Endothelial cell of umbilical vein (primary cell): Measurements from ENCODE around the gene ABCD3.

Source experiments
- EZH2 ChIP-seq: IDR thresholded peaks from 2 replicates; pipeline ENCODE4 v1.6.1; 2012; ENCODE audit warnings: borderline replicate concordance, low read depth, mild to moderate bottlenecking, moderate library complexity, low read length, inconsistent platforms; ENCODE audit not compliant: severe bottlenecking
- FOS ChIP-seq: IDR thresholded peaks from 2 replicates; pipeline ENCODE4 v1.6.1; 2011; ENCODE audit warnings: mild to moderate bottlenecking, low read length, moderate library complexity, borderline replicate concordance; ENCODE audit not compliant: insufficient read depth
- GATA2 ChIP-seq: IDR thresholded peaks from 2 replicates; pipeline ENCODE4 v1.7.0; 2011; ENCODE audit warnings: low read depth, mild to moderate bottlenecking, moderate library complexity, mixed read lengths, low read length; ENCODE audit not compliant: insufficient read length, insufficient read depth
- JUN ChIP-seq: IDR thresholded peaks from 2 replicates; pipeline ENCODE4 v1.6.1; 2011; ENCODE audit warnings: borderline replicate concordance, low read depth; ENCODE audit not compliant: insufficient read length, insufficient read depth
- MYC ChIP-seq: IDR thresholded peaks from one replicate; pipeline ENCODE4 v1.6.1; 2011; ENCODE audit warnings: mild to moderate bottlenecking, low read depth, low read length
- POLR2A ChIP-seq: IDR thresholded peaks from 2 replicates; pipeline ENCODE4 v1.6.1; 2012; ENCODE audit warnings: low read depth, mild to moderate bottlenecking, control low read depth, low read length
- POLR2AphosphoS5 ChIP-seq: IDR thresholded peaks from 2 replicates; pipeline ENCODE4 v1.6.1; 2012; ENCODE audit warnings: low read depth, mild to moderate bottlenecking, control low read depth, low read length, moderate library complexity; ENCODE audit not compliant: insufficient read depth
- TF ChIP-seq, protein P1 (sequence below), 2 donors: IDR thresholded peaks; 1 replicate in 1 of 2; 2 replicates in 1 of 2; pipeline ENCODE4 v1.5.1; 2011; ENCODE audit warnings: low read length in 2 of 2, mild to moderate bottlenecking in 2 of 2, moderate library complexity in 2 of 2, control low read depth in 1 of 2, inconsistent platforms in 1 of 2, low read depth in 1 of 2; ENCODE audit not compliant: insufficient read depth in 1 of 2; ENCODE audit errors: extremely low read depth in 1 of 2
- TF ChIP-seq, protein P2 (sequence below): IDR thresholded peaks from 2 replicates; pipeline ENCODE4 v1.6.1; 2011; ENCODE audit not compliant: insufficient read depth, insufficient read length

DNA sequence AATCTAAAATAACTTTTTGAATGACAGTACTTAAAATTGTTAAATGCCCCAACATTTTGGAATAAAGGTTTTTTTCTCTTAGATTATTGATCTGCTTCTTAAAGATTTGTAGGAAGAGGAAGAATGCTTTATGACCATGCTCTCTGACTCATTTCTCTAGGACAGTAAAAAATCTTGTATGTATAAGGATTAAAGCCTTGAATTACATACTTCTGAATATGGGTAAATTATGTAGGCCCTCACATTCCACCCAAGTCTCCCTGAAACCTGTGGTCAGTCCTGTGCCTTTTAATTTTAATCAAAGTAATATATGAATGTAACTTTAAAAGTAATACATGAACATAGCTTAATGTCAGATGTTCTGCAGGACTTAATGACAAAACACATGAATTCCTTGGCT is 50.5 kb downstream of the ABCD3 start:
- TF ChIP-seq POLR2AphosphoS5, result no peak
- TF ChIP-seq, protein P1, sequence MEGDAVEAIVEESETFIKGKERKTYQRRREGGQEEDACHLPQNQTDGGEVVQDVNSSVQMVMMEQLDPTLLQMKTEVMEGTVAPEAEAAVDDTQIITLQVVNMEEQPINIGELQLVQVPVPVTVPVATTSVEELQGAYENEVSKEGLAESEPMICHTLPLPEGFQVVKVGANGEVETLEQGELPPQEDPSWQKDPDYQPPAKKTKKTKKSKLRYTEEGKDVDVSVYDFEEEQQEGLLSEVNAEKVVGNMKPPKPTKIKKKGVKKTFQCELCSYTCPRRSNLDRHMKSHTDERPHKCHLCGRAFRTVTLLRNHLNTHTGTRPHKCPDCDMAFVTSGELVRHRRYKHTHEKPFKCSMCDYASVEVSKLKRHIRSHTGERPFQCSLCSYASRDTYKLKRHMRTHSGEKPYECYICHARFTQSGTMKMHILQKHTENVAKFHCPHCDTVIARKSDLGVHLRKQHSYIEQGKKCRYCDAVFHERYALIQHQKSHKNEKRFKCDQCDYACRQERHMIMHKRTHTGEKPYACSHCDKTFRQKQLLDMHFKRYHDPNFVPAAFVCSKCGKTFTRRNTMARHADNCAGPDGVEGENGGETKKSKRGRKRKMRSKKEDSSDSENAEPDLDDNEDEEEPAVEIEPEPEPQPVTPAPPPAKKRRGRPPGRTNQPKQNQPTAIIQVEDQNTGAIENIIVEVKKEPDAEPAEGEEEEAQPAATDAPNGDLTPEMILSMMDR (IDR thresholded peaks at IDR 0.05; ENCODE audit: extremely low read depth in 1 of 2, insufficient read depth in 1 of 2, low read depth in 1 of 2, low read length in 2 of 2), result no peak
- no peak for TF ChIP-seq EZH2
- TF ChIP-seq, protein P2, sequence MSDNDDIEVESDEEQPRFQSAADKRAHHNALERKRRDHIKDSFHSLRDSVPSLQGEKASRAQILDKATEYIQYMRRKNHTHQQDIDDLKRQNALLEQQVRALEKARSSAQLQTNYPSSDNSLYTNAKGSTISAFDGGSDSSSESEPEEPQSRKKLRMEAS, result no peak
- no peak for TF ChIP-seq POLR2A
- no peak for TF ChIP-seq FOS
- no peak for TF ChIP-seq JUN
- no peak for TF ChIP-seq MYC
- TF ChIP-seq GATA2, result no peak
